Tibial nerve (tissue), 4 donors: ENCODE data around the gene FBXW8. TPM values are rescaled to one million over a fixed set of nuclear protein-coding genes. Genes with fewer than 3 reads are reported as not detected.
A peak's percentile ranks its signal among the peaks of the same experiment; 100 is the strongest.

ENCODE experiments used
- DNase-seq, 2 donors: peaks; one replicate each; pipeline ENCODE4 v3.0.0-alpha.2; 2019; ENCODE audit warnings: low spot score in 2 of 2
- H3K27ac ChIP-seq, 4 donors: fragments of 200-600 bp; sonication (generic) in 3 of 4; one replicate each; pipeline ENCODE4 v1.5.1; 2017 to 2019; ENCODE audit warnings: mild to moderate bottlenecking in 1 of 4
- H3K27me3 ChIP-seq, 2 donors: fragments of 200-600 bp; sonication (generic) in 1 of 2; one replicate each; pipeline versions ENCODE4 v1.5.1 to v1.6.0; 2017 to 2019
- H3K36me3 ChIP-seq, 3 donors: fragments of 200-600 bp; sonication (generic); one replicate each; pipeline ENCODE4 v1.5.1; 2018 to 2019
- H3K4me1 ChIP-seq, 4 donors: fragments of 200-600 bp; sonication (generic) in 3 of 4; one replicate each; pipeline ENCODE4 v1.5.1; 2017 to 2019
- H3K4me3 ChIP-seq, 4 donors: fragments of 200-600 bp; sonication (generic) in 3 of 4; one replicate each; pipeline ENCODE4 v1.5.1; 2017 to 2019; ENCODE audit warnings: mild to moderate bottlenecking in 1 of 4, moderate library complexity in 1 of 4
- H3K9me3 ChIP-seq, 4 donors: fragments of 200-600 bp; sonication (generic) in 3 of 4; one replicate each; pipeline ENCODE4 v1.5.1; 2017 to 2019
- EP300 ChIP-seq, 2 donors: sonication (generic); formaldehyde crosslinking; IDR thresholded peaks; one replicate each; pipeline ENCODE4 v1.6.1; 2017; ENCODE audit warnings: antibody characterized with exemption in 2 of 2, mild to moderate bottlenecking in 1 of 2
- POLR2A ChIP-seq, 2 donors: fragments of 450-650 bp; IDR thresholded peaks; one replicate each; pipeline ENCODE4 v1.6.1; 2017; ENCODE audit warnings: antibody characterized with exemption in 2 of 2, mild to moderate bottlenecking in 2 of 2, moderate library complexity in 2 of 2
- WGBS, 2 donors: methylation state at CpG; one replicate each; pipeline ENCODE4 v1.1.5; 2018; 5-methylcytosine and 5-hydroxymethylcytosine counted together
- total RNA-seq, 4 donors: library from RNA; depleted of rRNA; stranded (reverse); fragments of >200 nt; gene quantifications; one replicate each; pipeline ENCODE4 v1.1.0, GENCODE V29; 2016
- TF ChIP-seq, protein P1 (sequence below), 5 experiments: fragments of 200-600 bp in 3 of 5; fragments of 450-650 bp in 2 of 5; sonication (generic) in 3 of 5; IDR thresholded peaks; one replicate each; pipeline ENCODE4 v1.5.1; 2016 to 2019; ENCODE audit warnings: antibody characterized with exemption in 5 of 5, mild to moderate bottlenecking in 3 of 5, moderate library complexity in 2 of 5

The FBXW8 gene, protein sequence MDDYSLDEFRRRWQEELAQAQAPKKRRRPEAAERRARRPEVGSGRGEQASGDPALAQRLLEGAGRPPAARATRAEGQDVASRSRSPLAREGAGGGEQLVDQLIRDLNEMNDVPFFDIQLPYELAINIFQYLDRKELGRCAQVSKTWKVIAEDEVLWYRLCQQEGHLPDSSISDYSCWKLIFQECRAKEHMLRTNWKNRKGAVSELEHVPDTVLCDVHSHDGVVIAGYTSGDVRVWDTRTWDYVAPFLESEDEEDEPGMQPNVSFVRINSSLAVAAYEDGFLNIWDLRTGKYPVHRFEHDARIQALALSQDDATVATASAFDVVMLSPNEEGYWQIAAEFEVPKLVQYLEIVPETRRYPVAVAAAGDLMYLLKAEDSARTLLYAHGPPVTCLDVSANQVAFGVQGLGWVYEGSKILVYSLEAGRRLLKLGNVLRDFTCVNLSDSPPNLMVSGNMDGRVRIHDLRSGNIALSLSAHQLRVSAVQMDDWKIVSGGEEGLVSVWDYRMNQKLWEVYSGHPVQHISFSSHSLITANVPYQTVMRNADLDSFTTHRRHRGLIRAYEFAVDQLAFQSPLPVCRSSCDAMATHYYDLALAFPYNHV
- 10 to 100 TPM; 26.7 to 38.4 (median 29.0) TPM for total RNA-seq

GRCh38 chr12:116910645-116911451 lies at the start of gene FBXW8:
Gene FBXW8, plus strand, starts transcription at chr12:116910950. Its CDS starts 88 bp downstream, at chr12:116911038.
- Histone ChIP-seq H3K36me3 (peaks cover 0 to 3% (median 0%) of the 10 kb centered on the region in 3 donors), H3K9me3 (no peaks in the 10 kb centered on the region), H3K4me3 (peak within 1 kb of the TSS; percentile 72 to 99 (median 78)), H3K27ac (peak within 1 kb of the TSS; percentile 61 to 90 (median 70)), H3K4me1 (peaks cover 0 to 18% (median 7%) of the 10 kb centered on the region in 4 donors), H3K27me3 (no peaks in the 10 kb centered on the region)
- 1% methylated on average over 15 to 42 of the region's 82 CpGs for WGBS, 2 donors
- no peak for TF ChIP-seq POLR2A (IDR thresholded peaks at IDR 0.05)
- peak in 1 of 2 donors; percentile 42 for TF ChIP-seq EP300 (IDR thresholded peaks at IDR 0.05)
- TF ChIP-seq, protein P1, sequence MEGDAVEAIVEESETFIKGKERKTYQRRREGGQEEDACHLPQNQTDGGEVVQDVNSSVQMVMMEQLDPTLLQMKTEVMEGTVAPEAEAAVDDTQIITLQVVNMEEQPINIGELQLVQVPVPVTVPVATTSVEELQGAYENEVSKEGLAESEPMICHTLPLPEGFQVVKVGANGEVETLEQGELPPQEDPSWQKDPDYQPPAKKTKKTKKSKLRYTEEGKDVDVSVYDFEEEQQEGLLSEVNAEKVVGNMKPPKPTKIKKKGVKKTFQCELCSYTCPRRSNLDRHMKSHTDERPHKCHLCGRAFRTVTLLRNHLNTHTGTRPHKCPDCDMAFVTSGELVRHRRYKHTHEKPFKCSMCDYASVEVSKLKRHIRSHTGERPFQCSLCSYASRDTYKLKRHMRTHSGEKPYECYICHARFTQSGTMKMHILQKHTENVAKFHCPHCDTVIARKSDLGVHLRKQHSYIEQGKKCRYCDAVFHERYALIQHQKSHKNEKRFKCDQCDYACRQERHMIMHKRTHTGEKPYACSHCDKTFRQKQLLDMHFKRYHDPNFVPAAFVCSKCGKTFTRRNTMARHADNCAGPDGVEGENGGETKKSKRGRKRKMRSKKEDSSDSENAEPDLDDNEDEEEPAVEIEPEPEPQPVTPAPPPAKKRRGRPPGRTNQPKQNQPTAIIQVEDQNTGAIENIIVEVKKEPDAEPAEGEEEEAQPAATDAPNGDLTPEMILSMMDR (IDR thresholded peaks at IDR 0.05), result no peak
- DNase-seq, result peak in 1 of 2 donors; percentile 15

DNA sequence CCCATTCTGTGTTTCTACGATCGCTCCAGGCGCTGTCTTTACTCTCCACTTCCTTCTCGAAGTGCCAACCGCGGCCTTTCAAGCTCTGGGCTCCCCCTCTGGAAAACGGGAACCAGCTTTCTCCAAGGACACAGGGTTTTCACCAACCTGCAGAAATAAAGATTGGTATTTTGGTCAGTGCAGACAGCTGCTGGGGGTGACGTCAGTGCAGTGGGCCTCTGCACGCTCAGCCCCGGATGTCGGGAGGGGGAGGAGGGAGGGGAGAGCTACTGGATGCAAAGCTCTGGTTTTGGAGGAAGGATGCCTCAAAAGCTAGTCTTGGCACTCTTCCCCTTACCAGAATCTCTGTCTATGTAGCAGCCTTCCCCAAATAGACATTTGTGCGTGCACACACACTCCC lies 49.4 kb upstream of the FBXW8 start:
- DNase-seq, result no peak
- H3K4me3 ChIP-seq, result peak overlapping the region in 1 of 4 donors; percentile 20
- TF ChIP-seq EP300 (IDR thresholded peaks at IDR 0.05), result no peak
- TF ChIP-seq, protein P1 (IDR thresholded peaks at IDR 0.05), result no peak
- TF ChIP-seq POLR2A (IDR thresholded peaks at IDR 0.05), result no peak
- H3K36me3 ChIP-seq, result no peaks in the 10 kb centered on the region
- no peaks in the 10 kb centered on the region for H3K9me3 ChIP-seq
- H3K4me1 ChIP-seq, result peaks cover 0 to 27% (median 6%) of the 10 kb centered on the region in 4 donors
- 10 to 17% methylated on average over 12 of the region's 12 CpGs for WGBS, 2 donors
- H3K27ac ChIP-seq, result no peak overlapping the region
- peaks cover 0 to 5% of the 10 kb centered on the region in 2 donors for H3K27me3 ChIP-seq

DNA sequence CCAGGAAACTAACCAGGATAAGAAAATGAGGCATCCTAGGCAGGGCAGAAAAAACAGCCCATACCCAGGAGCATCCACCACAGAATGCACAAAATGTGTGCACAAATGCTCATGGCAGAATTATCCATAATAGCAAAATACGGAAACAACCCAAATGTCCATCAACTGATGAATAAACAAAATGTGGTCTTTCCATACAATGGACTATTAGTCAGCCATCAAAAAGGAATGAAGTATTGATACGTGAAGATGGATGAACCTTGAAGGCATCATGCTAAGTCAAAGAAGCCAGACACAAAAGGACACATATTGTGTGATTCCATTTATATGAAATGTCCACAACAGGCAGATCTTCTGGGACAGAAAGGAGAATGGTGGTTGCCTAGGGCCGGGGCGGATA lies 48.6 kb upstream of the FBXW8 start:
- no peak overlapping the region for H3K4me3 ChIP-seq
- no peak for TF ChIP-seq EP300 (IDR thresholded peaks at IDR 0.05)
- no peak for TF ChIP-seq POLR2A (IDR thresholded peaks at IDR 0.05)
- TF ChIP-seq, protein P1 (IDR thresholded peaks at IDR 0.05), result no peak
- H3K27me3 ChIP-seq, result no peaks in the 10 kb centered on the region
- WGBS, 2 donors, result 96 to 97% methylated on average over 4 of the region's 4 CpGs
- H3K9me3 ChIP-seq, result no peaks in the 10 kb centered on the region
- no peak for DNase-seq
- H3K27ac ChIP-seq, result no peak overlapping the region
- H3K36me3 ChIP-seq, result no peaks in the 10 kb centered on the region
- H3K4me1 ChIP-seq, result peaks cover 0 to 27% (median 6%) of the 10 kb centered on the region in 4 donors

GRCh38 chr12:116863275-116863767 lies 47.4 kb upstream of the FBXW8 start:
- no peak for DNase-seq
- H3K27ac ChIP-seq, result no peak overlapping the region
- no peaks in the 10 kb centered on the region for H3K27me3 ChIP-seq
- 47 to 60% methylated on average over 6 of the region's 6 CpGs for WGBS, 2 donors
- H3K4me1 ChIP-seq, result peaks cover 0 to 27% (median 6%) of the 10 kb centered on the region in 4 donors
- TF ChIP-seq POLR2A (IDR thresholded peaks at IDR 0.05), result no peak
- TF ChIP-seq, protein P1 (IDR thresholded peaks at IDR 0.05), result peak in 2 of 5 experiments; percentile 6 to 17
- no peaks in the 10 kb centered on the region for H3K36me3 ChIP-seq
- H3K4me3 ChIP-seq, result no peak overlapping the region
- H3K9me3 ChIP-seq, result no peaks in the 10 kb centered on the region
